HuH-7 (cell line): Measurements from ENCODE around the gene TMEM101.
"Not testable (repeated sequence)": the region's sequence is repeated elsewhere in the genome, so short reads cannot be mapped to it uniquely, and the experiment has no call there.

Experiments used
- DNase-seq: peaks from one replicate; pipeline ENCODE4 v3.0.0; 2011; ENCODE audit warnings: low spot score

TMEM101 gene

GRCh38 chr17:44000871-44001460 lies 13.8 kb downstream of the TMEM101 start:
- DNase-seq = no peak

DNA sequence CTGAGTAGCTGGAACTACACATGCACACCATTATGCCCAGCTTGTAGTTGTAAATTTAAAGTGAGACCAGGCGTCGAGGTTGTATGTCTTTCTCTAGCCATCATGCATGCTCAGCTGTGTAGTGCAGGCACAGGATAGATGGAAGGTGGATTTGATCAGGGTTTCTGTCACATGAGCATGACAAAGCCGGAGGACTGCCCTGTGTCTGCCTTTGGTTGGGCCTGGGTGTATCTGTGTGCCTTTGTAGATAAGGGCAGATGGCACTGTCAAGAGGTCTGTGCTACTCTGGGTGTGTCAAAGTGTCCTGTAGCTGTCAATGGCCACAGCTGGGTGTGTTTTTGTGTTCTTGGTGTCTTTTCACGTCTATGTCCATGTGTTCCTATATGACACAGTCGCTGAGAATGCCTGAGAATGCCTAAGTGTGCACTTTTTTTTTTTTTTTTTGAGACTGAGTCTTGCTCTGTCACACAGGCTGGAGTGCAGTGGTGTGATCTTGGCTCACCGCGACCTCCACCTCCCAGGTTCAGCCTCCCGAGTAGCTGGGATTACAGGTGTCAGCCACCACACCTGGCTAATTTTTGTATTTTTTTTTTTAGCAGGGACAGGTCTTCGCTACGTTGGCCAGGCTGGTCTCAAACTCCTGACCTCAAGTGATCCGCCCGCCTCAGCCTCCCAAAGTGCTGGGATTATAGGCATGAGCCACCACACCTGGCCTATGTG lies 14.5 kb downstream of the TMEM101 start:
- no peak for DNase-seq

- no peak for DNase-seq
Observed at GRCh38 chr17:43999024-43999423, 15.7 kb downstream of the TMEM101 start.

GRCh38 chr17:43998552-43998951 lies 16.2 kb downstream of the TMEM101 start:
- no peak for DNase-seq

GRCh38 chr17:43997180-43997579 lies 17.6 kb downstream of the TMEM101 start:
- DNase-seq = not testable (repeated sequence)

- no peak for DNase-seq
Observed at GRCh38 chr17:43995150-43995471, 19.7 kb downstream of the TMEM101 start.

- peak; percentile 90 for DNase-seq
Observed at GRCh38 chr17:43994272-43995149, 20.3 kb downstream of the TMEM101 start.

- no peak for DNase-seq
Observed at GRCh38 chr17:43992641-43993040, 22.1 kb downstream of the TMEM101 start.

- DNase-seq = no peak
Observed at GRCh38 chr17:43988301-43988700, 26.5 kb downstream of the TMEM101 start.

- no peak for DNase-seq
Observed at GRCh38 chr17:43987131-43988021, 27.4 kb downstream of the TMEM101 start.

GRCh38 chr17:43986225-43986981 lies 28.4 kb downstream of the TMEM101 start:
- DNase-seq = no peak

GRCh38 chr17:43984521-43984920 lies 30.2 kb downstream of the TMEM101 start:
- no peak for DNase-seq

DNA sequence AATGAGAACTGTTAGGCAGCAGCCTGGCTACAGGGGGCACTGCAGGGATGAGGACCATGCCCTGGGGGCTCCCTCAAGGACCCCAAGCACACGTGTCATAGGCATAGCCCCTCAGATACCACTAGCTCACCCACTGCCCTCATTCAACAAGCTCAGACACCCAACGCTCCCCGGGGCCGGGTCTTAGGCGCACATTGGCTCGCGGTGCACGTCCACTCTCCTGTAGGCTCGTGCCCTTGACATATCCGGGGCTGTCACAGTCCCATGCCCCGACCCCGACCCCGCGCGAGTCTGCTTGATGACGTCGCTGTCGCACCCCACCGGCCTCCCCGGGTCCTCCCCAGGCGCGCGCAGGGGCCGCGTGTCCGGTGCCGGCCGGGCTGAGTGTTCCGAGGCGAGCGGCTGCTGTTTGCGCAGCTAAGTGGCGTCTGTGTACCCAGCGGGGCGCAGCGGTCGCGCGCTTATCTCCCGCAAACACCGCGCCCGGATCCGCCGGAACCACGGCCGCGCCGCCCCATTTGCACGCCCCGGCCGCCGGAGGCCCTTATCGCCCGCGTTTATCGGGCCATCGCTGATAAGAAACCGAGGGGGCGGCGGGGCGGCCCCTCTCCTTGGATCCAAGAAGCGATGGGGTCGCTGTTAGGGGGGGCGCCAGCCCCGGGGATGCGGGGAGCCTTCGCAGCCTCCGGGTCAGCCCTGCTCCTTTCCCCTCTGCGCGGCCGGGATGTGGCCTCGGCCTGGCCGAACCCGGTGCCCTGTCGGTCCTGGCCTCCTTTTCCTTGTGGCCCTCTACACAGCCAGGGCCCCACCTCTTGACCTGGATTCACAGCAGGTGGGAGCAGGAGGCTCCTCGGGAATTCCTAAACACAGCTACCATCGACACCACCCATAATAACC lies 31.0 kb downstream of the TMEM101 start:
- peak; percentile 67 for DNase-seq

- no peak for DNase-seq
Observed at GRCh38 chr17:43983196-43983514, 31.6 kb downstream of the TMEM101 start.

GRCh38 chr17:43982171-43982570 lies 32.6 kb downstream of the TMEM101 start:
- DNase-seq = no peak

- no peak for DNase-seq
Observed at GRCh38 chr17:43979671-43980070, 35.1 kb downstream of the TMEM101 start.

- no peak for DNase-seq
Observed at GRCh38 chr17:43979011-43979410, 35.8 kb downstream of the TMEM101 start.

GRCh38 chr17:43978078-43978477 lies 36.7 kb downstream of the TMEM101 start:
- DNase-seq = no peak

DNA sequence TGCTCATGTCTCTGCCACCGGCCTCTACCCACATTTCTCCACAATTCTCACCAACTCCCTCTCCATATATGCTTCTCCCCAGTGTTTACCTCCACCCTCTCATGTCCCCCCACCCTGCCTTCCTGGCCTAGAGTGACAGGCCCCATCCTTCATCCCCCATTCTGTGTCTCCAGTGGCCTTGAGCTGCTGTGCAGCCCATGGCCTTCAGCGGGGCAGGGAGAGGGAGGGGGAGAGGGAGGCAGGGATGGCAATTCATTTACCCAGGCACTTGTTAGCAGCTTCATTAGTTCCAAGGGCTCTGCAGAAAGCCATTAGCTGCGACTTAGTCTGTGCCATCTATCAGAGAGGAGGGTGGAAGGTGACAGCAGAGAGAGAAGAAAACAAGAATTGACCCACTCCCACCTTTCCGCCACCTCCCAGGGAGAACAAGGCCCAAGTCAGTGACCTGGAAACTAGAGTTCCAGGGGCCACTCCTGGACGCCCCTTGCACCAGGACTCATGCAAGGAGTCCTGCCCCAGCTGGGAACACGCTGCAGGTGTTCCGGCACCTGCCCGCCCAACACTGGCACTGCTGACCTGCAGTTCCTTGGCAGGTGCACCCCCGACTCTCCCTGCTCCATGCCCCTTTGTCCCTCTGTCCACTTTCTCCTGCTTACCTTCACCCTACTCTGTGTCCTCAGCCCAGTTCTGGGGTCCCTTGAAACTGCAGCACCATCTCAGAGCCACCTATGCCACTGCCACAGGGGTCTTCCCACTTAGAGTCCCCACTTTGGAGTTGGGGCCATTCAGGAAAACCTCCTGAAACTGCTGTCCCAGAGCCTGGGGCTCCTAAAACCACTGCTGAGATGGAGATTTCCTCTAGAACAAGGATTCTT lies 37.6 kb downstream of the TMEM101 start:
- no peak for DNase-seq
